Stimulated activated CD8-positive, alpha-beta memory T cell treated with anti-CD3 and anti-CD28 coated beads, Interleukin-2, amount 100 ng/mL, for 48 hours (primary cell): ENCODE results near the gene MAOA.
"Not testable (repeated sequence)": the region's sequence is repeated elsewhere in the genome, so short reads cannot be mapped to it uniquely, and the experiment has no call there.

Experiments
- DNase-seq, 2 donors: peaks; one replicate each; pipeline ENCODE4 v3.0.0-alpha.2; 2020; ENCODE audit warnings: low read depth in 2 of 2

Gene MAOA

GRCh38 chrX:43717161-43717560 is 61.1 kb downstream of the MAOA start:
- no peak for DNase-seq

- no peak for DNase-seq
These were observed 62.0 kb downstream of the MAOA start for GRCh38 chrX:43718081-43718480.

GRCh38 chrX:43718546-43718945 is 62.4 kb downstream of the MAOA start:
- no peak for DNase-seq

GRCh38 chrX:43718956-43719355 is 62.9 kb downstream of the MAOA start:
- DNase-seq, result no peak

GRCh38 chrX:43720082-43720481 is 64.0 kb downstream of the MAOA start:
- no peak for DNase-seq

- DNase-seq, result no peak
These were observed 64.9 kb downstream of the MAOA start for GRCh38 chrX:43720961-43721360.

- DNase-seq, result not testable (repeated sequence)
These were observed 69.1 kb downstream of the MAOA start for GRCh38 chrX:43725227-43725626.

- DNase-seq, result not testable (repeated sequence)
These were observed 71.2 kb downstream of the MAOA start for GRCh38 chrX:43727254-43727653.

GRCh38 chrX:43728002-43728401 is 71.9 kb downstream of the MAOA start:
- DNase-seq, result no peak

GRCh38 chrX:43728966-43729365 is 72.9 kb downstream of the MAOA start:
- DNase-seq, result no peak

DNA sequence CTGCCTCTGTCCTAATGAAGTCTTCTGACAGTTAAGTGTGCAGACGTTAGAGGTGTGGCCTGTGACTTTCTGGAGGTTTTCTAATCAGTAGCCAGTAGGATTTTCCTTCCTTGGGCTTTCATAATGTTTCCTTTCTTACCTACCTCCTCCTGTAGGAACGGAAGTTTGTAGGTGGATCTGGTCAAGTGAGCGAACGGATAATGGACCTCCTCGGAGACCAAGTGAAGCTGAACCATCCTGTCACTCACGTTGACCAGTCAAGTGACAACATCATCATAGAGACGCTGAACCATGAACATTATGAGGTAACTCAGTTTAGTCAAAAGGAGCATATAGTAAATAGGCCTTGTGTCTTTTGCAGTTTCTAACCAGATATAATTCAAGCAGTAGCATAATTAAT is 75.0 kb downstream of the MAOA start:
- no peak for DNase-seq

DNA sequence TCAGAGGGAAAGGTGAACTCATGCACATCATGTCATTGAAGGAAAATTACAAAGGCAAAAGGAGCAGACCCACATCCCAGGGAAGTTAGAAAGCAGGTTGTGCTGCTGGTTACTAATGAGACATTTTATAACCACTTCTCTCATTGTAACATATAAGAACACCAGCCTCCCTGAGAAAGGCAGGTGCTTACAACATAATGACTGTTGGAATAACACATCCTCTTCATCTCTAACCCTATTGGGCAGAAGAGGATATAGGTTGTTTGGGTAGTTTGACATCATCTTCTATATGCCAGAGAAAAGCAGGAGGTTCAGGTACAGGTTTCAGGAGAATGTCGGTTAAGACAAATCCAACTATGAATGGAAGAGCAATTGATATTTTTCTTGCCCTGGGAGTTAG is 77.6 kb downstream of the MAOA start:
- no peak for DNase-seq

GRCh38 chrX:43734444-43734843 is 78.3 kb downstream of the MAOA start:
- DNase-seq, result no peak

GRCh38 chrX:43735534-43735933 is 79.4 kb downstream of the MAOA start:
- DNase-seq, result no peak

DNA sequence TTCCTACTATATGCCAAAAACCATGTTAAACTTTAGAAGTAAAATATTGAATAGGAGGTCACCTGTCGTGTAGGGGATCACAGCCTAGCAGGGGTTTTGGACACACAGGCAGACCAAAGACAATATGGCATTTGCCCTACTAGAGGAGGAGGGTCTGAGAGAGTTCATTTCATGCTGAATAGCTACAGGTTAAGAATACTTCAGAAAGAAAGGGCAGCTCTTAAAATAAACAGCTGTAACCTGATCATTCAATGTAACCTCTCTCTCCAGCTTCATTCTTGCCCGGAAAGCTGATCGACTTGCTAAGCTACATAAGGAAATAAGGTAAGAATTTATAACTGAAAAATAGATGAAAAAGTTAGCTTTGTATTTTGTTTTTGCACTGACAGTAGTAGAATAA is 79.9 kb downstream of the MAOA start:
- no peak for DNase-seq

- no peak for DNase-seq
These were observed 85.9 kb downstream of the MAOA start for GRCh38 chrX:43741843-43742573.

DNA sequence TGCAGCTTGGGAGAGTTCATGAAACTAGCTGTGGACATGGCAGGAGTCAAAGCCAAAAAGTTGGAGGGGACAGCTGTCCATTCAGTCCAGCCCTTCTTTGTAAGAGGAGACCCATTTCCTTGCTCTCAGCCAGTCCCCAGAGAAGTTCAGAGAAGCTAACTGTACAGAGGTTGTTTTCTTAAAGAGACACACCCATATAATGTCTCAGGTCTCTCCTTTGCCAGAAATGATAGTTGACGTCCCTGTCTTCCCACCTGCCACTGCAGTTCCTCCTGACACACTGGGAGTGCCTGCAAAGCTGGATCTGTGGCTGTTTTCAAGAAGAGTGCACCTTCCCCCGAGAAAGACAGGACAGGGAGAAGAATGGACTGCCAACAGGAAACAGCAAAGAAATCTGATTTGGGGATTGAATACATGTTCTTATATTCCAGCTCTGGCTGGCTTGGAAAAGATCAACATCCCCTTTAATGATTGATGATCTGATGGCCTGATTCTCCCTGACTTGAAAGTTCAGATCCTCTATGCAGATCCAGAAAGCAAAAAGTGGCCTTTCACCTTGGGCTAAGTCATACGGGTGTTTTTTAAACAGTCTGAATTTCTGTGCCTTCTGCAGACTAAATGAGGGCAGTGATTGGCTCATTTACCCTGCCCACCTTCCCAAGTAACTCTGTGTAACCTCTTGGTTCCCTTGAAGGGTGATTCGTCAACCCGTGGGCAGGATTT is 87.2 kb downstream of the MAOA start:
- DNase-seq, result no peak

- DNase-seq, result no peak
These were observed 88.2 kb downstream of the MAOA start for GRCh38 chrX:43744284-43744683.

DNA sequence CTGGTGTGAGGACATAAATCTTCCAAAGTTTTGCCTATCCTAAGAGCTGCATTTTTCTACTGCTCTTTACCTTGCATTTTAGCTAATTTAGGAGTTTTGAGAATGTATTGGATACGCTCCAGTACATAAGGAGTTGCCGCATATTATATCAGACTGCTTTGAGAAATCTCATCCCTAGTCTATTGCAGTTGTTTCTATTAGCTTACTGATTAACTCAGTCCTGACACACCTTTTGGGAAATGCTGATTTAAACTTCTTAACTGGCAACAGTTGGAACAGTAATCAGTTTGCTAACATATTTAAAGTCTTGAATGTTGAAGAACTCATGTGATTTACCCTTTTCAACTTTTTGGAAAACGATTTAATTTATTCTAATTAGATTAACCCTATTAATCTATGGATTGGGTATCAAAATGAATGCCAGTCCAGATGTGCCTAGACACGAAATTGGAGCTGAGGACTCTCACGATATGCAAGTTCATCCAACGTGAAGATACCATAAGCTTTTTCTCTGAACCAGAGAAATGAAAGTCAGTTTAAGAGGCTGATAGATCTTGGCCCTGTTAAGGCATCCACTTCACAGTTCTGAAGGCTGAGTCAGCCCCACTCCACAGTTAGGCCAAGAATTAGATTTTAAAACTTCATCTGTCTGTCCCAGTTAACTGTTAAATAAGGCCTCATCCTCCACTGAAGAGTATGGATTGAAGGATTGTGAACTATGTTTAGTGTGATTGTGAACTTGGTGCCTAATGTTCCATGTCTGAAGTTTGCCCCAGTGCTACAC is 90.0 kb downstream of the MAOA start:
- no peak for DNase-seq

DNA sequence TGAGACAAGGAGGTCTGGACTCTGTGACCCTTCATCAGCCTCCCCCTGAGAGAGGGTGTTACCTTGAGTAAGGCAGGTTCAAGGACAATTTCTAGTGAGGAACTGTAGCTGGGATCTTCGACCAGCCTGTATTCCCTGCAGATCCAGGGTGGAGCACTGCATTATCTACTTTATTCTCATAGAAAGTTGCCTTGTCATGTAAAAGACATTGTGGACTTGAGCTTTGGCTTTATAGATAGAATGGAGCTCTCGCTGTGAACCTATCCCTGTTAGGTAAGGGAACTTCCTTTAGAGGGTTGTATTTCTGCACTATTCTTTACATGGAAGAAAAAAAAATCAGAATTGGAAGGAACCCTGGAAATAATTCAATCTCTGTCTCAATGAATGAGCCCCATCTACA is 91.4 kb downstream of the MAOA start:
- DNase-seq, result no peak

DNA sequence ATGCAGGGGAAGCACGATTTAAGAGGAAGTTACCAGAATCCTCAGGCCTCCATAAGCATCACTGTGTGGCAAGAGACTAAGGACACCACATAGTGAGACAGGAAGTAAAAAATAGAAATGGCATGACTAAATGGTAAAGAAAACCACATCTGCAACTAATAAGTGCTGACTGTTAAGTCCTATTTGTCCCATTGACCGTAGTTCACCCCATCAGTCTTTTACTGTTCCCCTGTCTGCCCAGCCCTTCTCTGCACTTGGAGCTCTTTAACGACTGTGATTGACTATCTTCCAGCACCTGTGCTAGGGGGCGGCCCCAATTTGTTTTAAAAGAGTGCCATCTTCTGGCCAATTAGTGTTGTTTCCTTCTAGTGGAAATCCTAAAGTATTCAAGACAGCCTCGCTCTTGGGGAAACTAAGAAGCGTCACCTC is 94.2 kb downstream of the MAOA start:
- DNase-seq, result no peak

DNA sequence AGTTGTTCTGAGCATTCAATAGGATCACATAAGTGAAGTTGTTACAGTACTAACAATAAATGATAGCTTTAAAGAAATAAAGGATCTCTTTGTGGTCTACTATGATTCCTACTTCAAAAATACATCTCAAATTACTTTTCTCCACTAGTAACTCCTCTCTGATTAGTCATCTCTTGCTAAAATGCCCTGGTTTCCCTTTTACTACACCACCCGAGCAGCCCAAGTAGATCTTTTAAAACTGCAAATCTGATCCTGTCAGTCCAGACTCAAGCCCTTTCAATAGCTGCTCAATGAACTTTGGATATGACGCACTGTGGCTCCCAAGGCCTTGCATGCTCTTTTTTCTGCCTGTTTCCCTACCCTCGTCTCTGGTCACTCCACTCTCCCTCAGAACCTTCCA is 97.5 kb downstream of the MAOA start:
- DNase-seq, result no peak

- DNase-seq, result no peak
These were observed 100.0 kb downstream of the MAOA start for GRCh38 chrX:43756076-43756475.
